ENCODE measurements around the gene CLDND1.
A peak's percentile ranks its signal among the peaks of the same experiment; 100 is the strongest.

Gene CLDND1

DNA sequence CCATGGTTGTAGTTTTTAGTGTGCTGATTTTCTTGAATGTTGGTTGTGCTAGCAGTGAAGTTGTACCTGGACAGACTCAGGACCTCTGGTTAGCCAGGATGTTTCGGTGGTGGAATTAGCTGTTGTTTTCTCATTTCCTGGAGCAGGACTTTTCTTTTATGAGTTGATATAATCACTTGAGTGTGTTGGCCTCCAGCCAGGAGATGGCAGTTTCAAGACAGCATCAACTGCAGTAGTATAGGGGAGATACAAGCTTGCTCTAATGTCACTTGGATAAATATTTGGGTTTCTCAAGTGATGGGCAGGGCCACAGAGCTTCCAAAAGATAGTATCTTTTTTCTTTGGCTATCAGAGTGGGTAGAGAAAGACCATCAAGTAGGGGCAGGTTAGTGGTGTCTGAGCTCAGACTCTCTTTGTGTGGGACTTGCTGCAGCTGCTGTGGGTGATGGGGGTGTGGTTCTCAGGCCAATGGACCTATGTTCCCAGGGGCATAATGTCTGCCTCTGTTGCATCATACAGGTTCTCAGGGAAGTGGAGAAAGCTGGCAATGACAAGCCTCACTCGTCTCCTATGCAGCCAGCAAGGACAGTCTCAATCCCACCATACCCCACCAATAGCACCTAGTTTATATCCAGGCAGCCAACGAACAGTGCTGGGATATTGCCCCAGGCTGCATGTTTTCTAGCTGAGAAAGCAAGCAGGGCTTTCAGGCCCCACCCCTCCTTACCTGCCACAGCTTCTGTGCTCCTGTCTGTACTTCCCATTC lies 39.8 kb downstream of the CLDND1 start:
- peak; percentile 86 for DNase-seq (ENCODE audit: low read depth)
- TF ChIP-seq CTCF (IDR thresholded peaks at IDR 0.05; ENCODE audit: control insufficient read depth, extremely low read depth, insufficient read depth), result no peak
- H3K4me3 ChIP-seq (ENCODE audit: low read depth, low read length), result no peak overlapping the region

All from LNCaP clone FGC (cell line).